H1 (cell line): Measurements from ENCODE around the gene ALOX15. TPM values are rescaled to one million over a fixed set of nuclear protein-coding genes. Genes with fewer than 3 reads are reported as not detected.
"Not testable (repeated sequence)": the region's sequence is repeated elsewhere in the genome, so short reads cannot be mapped to it uniquely, and the experiment has no call there.

ENCODE experiments used
- CTCF ChIA-PET: fragments of 300-600 bp; sonication (Branson Sonifier 250); formaldehyde crosslinking; loops from one replicate; lab custom pipeline; 2021; ENCODE audit not compliant: partially characterized antibody; lab: Charles Lee
- POLR2A ChIA-PET: fragments of 300-600 bp; sonication (Branson Sonifier 250); formaldehyde crosslinking; loops from one replicate; lab custom pipeline; 2021; ENCODE audit warnings: inconsistent platforms; ENCODE audit not compliant: partially characterized antibody; lab: Charles Lee
- DNase-seq, 2 experiments: peaks; one replicate each; pipeline versions ENCODE4 v3.0.0 to v3.0.0-alpha.2; 2010 to 2022; ENCODE audit warnings: low spot score in 2 of 2, low read depth in 1 of 2, mixed read lengths in 1 of 2
- FAIRE-seq: peaks from 2 replicates; lab custom pipeline; 2011; peaks lifted over from hg19 to GRCh38; lab: Jason Lieb, UNC
- H2AFZ ChIP-seq: 2 replicates; pipeline ENCODE4 v1.8.1; 2012; ENCODE audit warnings: low read length, inconsistent platforms
- H2AK5ac ChIP-seq: 2 replicates; pipeline ENCODE4 v1.6.1; 2013; ENCODE audit warnings: low read depth, low read length
- H2BK120ac ChIP-seq: replicated peaks from 2 replicates; pipeline ENCODE3; 2013; ENCODE audit warnings: low read depth, low read length, inconsistent platforms
- H2BK12ac ChIP-seq: 2 replicates; pipeline ENCODE4 v1.6.1; 2013; ENCODE audit warnings: low read depth, low read length
- H2BK15ac ChIP-seq: 2 replicates; pipeline ENCODE4 v1.6.1; 2013; ENCODE audit warnings: low read length
- H2BK20ac ChIP-seq: 2 replicates; pipeline ENCODE4 v1.6.1; 2013; ENCODE audit warnings: low read length
- H2BK5ac ChIP-seq: 2 replicates; pipeline ENCODE4 v1.6.1; 2013; ENCODE audit warnings: low read depth, low read length
- H3K14ac ChIP-seq: 2 replicates; pipeline ENCODE4 v1.6.1; 2013; ENCODE audit warnings: inconsistent platforms; ENCODE audit not compliant: insufficient read length
- H3K18ac ChIP-seq: 2 replicates; pipeline ENCODE4 v1.6.1; 2013; ENCODE audit warnings: low read length; ENCODE audit errors: extremely low read depth
- H3K23ac ChIP-seq: 2 replicates; pipeline ENCODE4 v1.6.1; 2013; ENCODE audit warnings: inconsistent platforms; ENCODE audit not compliant: insufficient read length
- H3K23me2 ChIP-seq: 2 replicates; pipeline ENCODE4 v1.6.1; 2013; ENCODE audit warnings: low read depth, low read length
- H3K27ac ChIP-seq: 2 replicates; pipeline ENCODE4 v1.6.1; 2011; ENCODE audit warnings: low read depth, low read length, inconsistent platforms
- H3K27me3 ChIP-seq, 4 experiments: replicated peaks in 1 of 4; 1 replicate in 1 of 4; 2 replicates in 3 of 4; pipeline versions ENCODE4 v1.6.1 to v1.8.1; 2011 to 2013; ENCODE audit warnings: low read length in 3 of 4, mild to moderate bottlenecking in 3 of 4, inconsistent platforms in 2 of 4, mixed read lengths in 2 of 4, moderate library complexity in 1 of 4; ENCODE audit not compliant: control insufficient read depth in 3 of 4, insufficient read depth in 3 of 4; ENCODE audit errors: extremely low read depth in 1 of 4
- H3K36me3 ChIP-seq, 4 experiments: 2 replicates each; pipeline versions ENCODE4 v1.6.1 to v1.8.1; 2011 to 2013; ENCODE audit warnings: mild to moderate bottlenecking in 4 of 4, low read length in 3 of 4, moderate library complexity in 2 of 4, control low read depth in 1 of 4, inconsistent platforms in 1 of 4; ENCODE audit not compliant: insufficient read depth in 4 of 4, control insufficient read depth in 2 of 4
- H3K4ac ChIP-seq: replicated peaks from 2 replicates; pipeline ENCODE3; 2013; ENCODE audit warnings: low read length, low read depth, mixed read lengths, inconsistent platforms; ENCODE audit not compliant: insufficient read length
- H3K4me1 ChIP-seq, 4 experiments: replicated peaks in 1 of 4; 1 replicate in 1 of 4; 2 replicates in 3 of 4; pipeline versions ENCODE4 v1.6.1 to v1.8.1; 2011 to 2013; ENCODE audit warnings: low read length in 3 of 4, inconsistent platforms in 2 of 4, mixed read lengths in 1 of 4; ENCODE audit not compliant: insufficient read depth in 4 of 4, control insufficient read depth in 3 of 4
- H3K4me2 ChIP-seq, 2 experiments: 2 replicates each; pipeline versions ENCODE4 v1.6.1 to v1.8.1; 2011 to 2013; ENCODE audit warnings: low read depth in 2 of 2, low read length in 2 of 2, control low read depth in 1 of 2, inconsistent platforms in 1 of 2, mild to moderate bottlenecking in 1 of 2; ENCODE audit not compliant: insufficient read depth in 1 of 2
- H3K4me3 ChIP-seq, 4 experiments: fragments of 200-600, 300-600 bp in 1 of 4; sonication (generic), shearing (Covaris generic), sonication (Bioruptor Twin) in 1 of 4; 2 replicates each; pipeline versions ENCODE4 v1.5.1 to v1.8.1; 2011 to 2016; ENCODE audit warnings: low read length in 4 of 4, low read depth in 3 of 4, control low read depth in 2 of 4, inconsistent platforms in 2 of 4, mild to moderate bottlenecking in 2 of 4, mixed read lengths in 1 of 4, moderate library complexity in 1 of 4; ENCODE audit not compliant: insufficient read depth in 2 of 4; ENCODE audit errors: extremely low read depth in 1 of 4
- H3K56ac ChIP-seq: replicated peaks from 2 replicates; pipeline ENCODE3; 2013; ENCODE audit warnings: low read depth, mild to moderate bottlenecking, mixed read lengths, low read length, inconsistent platforms; ENCODE audit not compliant: insufficient read length
- H3K79me1 ChIP-seq: 2 replicates; pipeline ENCODE4 v1.6.1; 2013; ENCODE audit warnings: low read depth, low read length, control low read depth
- H3K79me2 ChIP-seq, 2 experiments: 2 replicates each; pipeline versions ENCODE4 v1.6.1 to v1.8.1; 2012 to 2013; ENCODE audit warnings: low read length in 2 of 2, mild to moderate bottlenecking in 2 of 2, inconsistent platforms in 1 of 2; ENCODE audit not compliant: insufficient read depth in 2 of 2, control insufficient read depth in 1 of 2
- H3K9ac ChIP-seq, 4 experiments: replicated peaks in 1 of 4; 1 replicate in 1 of 4; 2 replicates in 3 of 4; pipeline versions ENCODE4 v1.6.1 to v1.8.1; 2011 to 2013; ENCODE audit warnings: low read depth in 3 of 4, low read length in 3 of 4, control low read depth in 2 of 4, mild to moderate bottlenecking in 2 of 4, moderate library complexity in 2 of 4, inconsistent platforms in 1 of 4; ENCODE audit errors: extremely low read depth in 1 of 4
- H3K9me3 ChIP-seq, 2 experiments: 2 replicates each; pipeline versions ENCODE4 v1.6.1 to v1.8.1; 2012 to 2013; ENCODE audit warnings: mild to moderate bottlenecking in 2 of 2, moderate library complexity in 2 of 2, control low read depth in 1 of 2, inconsistent platforms in 1 of 2, low read depth in 1 of 2, low read length in 1 of 2, mixed read lengths in 1 of 2; ENCODE audit not compliant: insufficient read depth in 2 of 2
- H4K20me1 ChIP-seq, 2 experiments: replicated peaks in 1 of 2; 2 replicates each; pipeline versions ENCODE3 to v1.8.1; 2011 to 2013; ENCODE audit warnings: inconsistent platforms in 2 of 2, low read length in 2 of 2, mild to moderate bottlenecking in 1 of 2; ENCODE audit not compliant: insufficient read depth in 2 of 2, control insufficient read depth in 1 of 2
- H4K5ac ChIP-seq: 2 replicates; pipeline ENCODE4 v1.6.1; 2013; ENCODE audit warnings: low read length, low read depth, mixed read lengths, inconsistent platforms; ENCODE audit not compliant: insufficient read length
- H4K8ac ChIP-seq: 2 replicates; pipeline ENCODE4 v1.8.0; 2013; ENCODE audit warnings: mild to moderate bottlenecking, moderate library complexity, low read length, inconsistent platforms; ENCODE audit not compliant: insufficient read depth; ENCODE audit errors: extremely low read depth
- H4K91ac ChIP-seq: replicated peaks from 2 replicates; pipeline ENCODE3; 2013; ENCODE audit warnings: low read length, mixed read lengths, inconsistent platforms; ENCODE audit not compliant: insufficient read length
- WGBS, 2 experiments: shearing (Covaris generic) in 1 of 2; methylation state at CpG; one replicate each; pipeline versions ENCODE4 v1.1.6 to v1.1.7; 2013 to 2015; ENCODE audit warnings: low lambda C conversion rate in 2 of 2, mixed read lengths in 2 of 2, inconsistent platforms in 1 of 2, low coverage in 1 of 2, missing lambda C conversion rate in 1 of 2; ENCODE audit not compliant: insufficient replicate concordance in 2 of 2, insufficient coverage in 1 of 2, insufficient read length in 1 of 2; ENCODE audit errors: extremely low coverage in 1 of 2, missing lambda C conversion rate in 1 of 2; 5-methylcytosine and 5-hydroxymethylcytosine counted together
- polyA plus RNA-seq, 7 experiments: library from polyadenylated mRNA; depleted of rRNA in 3 of 7; stranded (reverse) in 5 of 7; unstranded in 2 of 7; fragments of >200 nt in 5 of 7; fragments of 200-250 nt in 2 of 7; gene quantifications; 1 replicate in 5 of 7; 2 replicates in 1 of 7; 4 replicates in 1 of 7; pipeline versions ENCODE4 v1.2.1 to v1.2.3, GENCODE V29; 2011 to 2013; ENCODE audit warnings: missing spikeins in 2 of 7, mixed read lengths in 2 of 7
- total RNA-seq: library from RNA; stranded (reverse); fragmentation: NEBNext Ultra II Directional; extraction: Animal tissue kit (Norgen Biotek cat#: 25700); gene quantifications from 2 replicates; pipeline ENCODE4 v1.2.1, GENCODE V29; 2021

The ALOX15 gene
- total and polyA plus RNA-seq, 2 of the 8 experiments (the other 6 are each of a cell fraction or from before 2014, with no cell fraction given) = 1.5 to 1.7 TPM

GRCh38 chr17:4624451-4624911 lies 17.0 kb downstream of the ALOX15 start:
- H2AFZ ChIP-seq, H2BK5ac ChIP-seq, H3K36me3 ChIP-seq, H4K5ac ChIP-seq, H3K4ac ChIP-seq, H2AK5ac ChIP-seq, H3K23me2 ChIP-seq, H3K79me2 ChIP-seq, DNase-seq, H3K27ac ChIP-seq, H3K9me3 ChIP-seq, H3K23ac ChIP-seq, H3K79me1 ChIP-seq, H3K27me3 ChIP-seq, H3K4me1 ChIP-seq, H3K18ac ChIP-seq, H3K4me3 ChIP-seq, H2BK120ac ChIP-seq, H4K8ac ChIP-seq, H3K56ac ChIP-seq, H3K14ac ChIP-seq, H2BK20ac ChIP-seq, H4K91ac ChIP-seq, H2BK15ac ChIP-seq, H3K9ac ChIP-seq, H2BK12ac ChIP-seq, H3K4me2 ChIP-seq, H4K20me1 ChIP-seq, FAIRE-seq: not testable (repeated sequence)
- POLR2A ChIA-PET = interaction anchor here (0.6 to 1.9 kb wide), 5 partner anchors 9 to 69 kb away, joined by 3 to 10 read pairs (median 4); partner anchors contain the start of gene MYBBP1A
- 83% methylated on average over 3 of the region's 3 CpGs; no CpG with 5 or more reads in 1 of the 2 experiments for WGBS, 2 experiments
- CTCF ChIA-PET = interaction anchor here (0.6 to 7.2 kb wide), 20 partner anchors 9 to 203 kb away, joined by 3 to 170 read pairs (median 4); partner anchors contain the start of genes GGT6 and SMTNL2
